BE2C (cell line): Measurements from ENCODE around the gene R3HDM2.

Experiments used
- DNase-seq: peaks from one replicate; pipeline ENCODE4 v3.0.0-alpha.2; 2020
- H3K27me3 ChIP-seq: fragments of 250-450 bp; sonication (Bioruptor Pico); 2 replicates; pipeline ENCODE4 v1.5.1; 2020; ENCODE audit warnings: mild to moderate bottlenecking
- H3K36me3 ChIP-seq: fragments of 250-450 bp; sonication (Bioruptor Pico); 2 replicates; pipeline ENCODE4 v1.5.1; 2020; ENCODE audit warnings: mild to moderate bottlenecking
- H3K4me1 ChIP-seq: fragments of 250-450 bp; sonication (Bioruptor Pico); 2 replicates; pipeline ENCODE4 v1.5.1; 2020
- H3K4me3 ChIP-seq: 2 replicates; pipeline ENCODE4 v1.5.1; 2011; ENCODE audit warnings: low read depth, low read length
- H3K9me3 ChIP-seq: fragments of 250-450 bp; sonication (Bioruptor Pico); 2 replicates; pipeline ENCODE4 v1.5.1; 2020
- CTCF ChIP-seq: IDR thresholded peaks from 2 replicates; pipeline ENCODE4 v1.5.1; 2012; ENCODE audit warnings: mild to moderate bottlenecking, low read depth, low read length

R3HDM2 gene

GRCh38 chr12:57456145-57456700 lies 25.4 kb upstream of the R3HDM2 start:
- TF ChIP-seq CTCF, result peak; percentile 88
- peak; percentile 70 for DNase-seq
- Histone ChIP-seq H3K4me1 (peaks cover 9% of the 10 kb centered on the region), H3K4me3 (peak overlapping the region; percentile 44), H3K36me3 (no peaks in the 10 kb centered on the region), H3K9me3 (no peaks in the 10 kb centered on the region), H3K27me3 (peaks cover 6% of the 10 kb centered on the region)

- TF ChIP-seq CTCF, result no peak
- peak overlapping the region; percentile 44 for H3K4me3 ChIP-seq
- DNase-seq, result no peak
- no peaks in the 10 kb centered on the region for H3K36me3 ChIP-seq
- no peaks in the 10 kb centered on the region; the same call in 1 of the 2 replicates for H3K27me3 ChIP-seq
- H3K4me1 ChIP-seq, result peaks cover 6% of the 10 kb centered on the region
- H3K9me3 ChIP-seq, result no peaks in the 10 kb centered on the region
These were observed 24.7 kb upstream of the R3HDM2 start for GRCh38 chr12:57455374-57456144.

GRCh38 chr12:57454566-57455373 lies 23.9 kb upstream of the R3HDM2 start, which contains the start of gene INHBE:
Gene INHBE (plus strand): TSS chr12:57455307. CDS start chr12:57455537, 230 bp downstream.
- Histone ChIP-seq H3K4me3 (peak within 1 kb of the TSS; percentile 44), H3K4me1 (peaks cover 6% of the 10 kb centered on the region), H3K36me3 (no peaks in the 10 kb centered on the region), H3K27me3 (no peaks in the 10 kb centered on the region), H3K9me3 (no peaks in the 10 kb centered on the region)
- TF ChIP-seq CTCF, result no peak
- DNase-seq, result no peak

GRCh38 chr12:57454213-57454565 lies 23.3 kb upstream of the R3HDM2 start:
- Histone ChIP-seq H3K27me3 (no peaks in the 10 kb centered on the region), H3K9me3 (no peaks in the 10 kb centered on the region), H3K4me1 (peaks cover 6% of the 10 kb centered on the region), H3K36me3 (no peaks in the 10 kb centered on the region), H3K4me3 (no peak overlapping the region)
- no peak for TF ChIP-seq CTCF
- no peak for DNase-seq

- H3K9me3 ChIP-seq, result no peaks in the 10 kb centered on the region
- no peaks in the 10 kb centered on the region for H3K27me3 ChIP-seq
- peak; percentile 99 for TF ChIP-seq CTCF
- DNase-seq, result peak; percentile 90
- peaks cover 6% of the 10 kb centered on the region for H3K4me1 ChIP-seq
- H3K4me3 ChIP-seq, result no peak overlapping the region
- no peaks in the 10 kb centered on the region for H3K36me3 ChIP-seq
These were observed 22.2 kb upstream of the R3HDM2 start for GRCh38 chr12:57452937-57453509.
